ENCODE data around the gene GPC5. TPM values are rescaled to one million over a fixed set of nuclear protein-coding genes. Genes with fewer than 3 reads are reported as not detected.

Gene GPC5
- total RNA-seq, 1 donor from 2014 or later, result 6.3 TPM

- no peaks in the 10 kb centered on the region for H3K4me1 ChIP-seq (ENCODE audit: control insufficient read depth in 3 of 3, insufficient read depth in 3 of 3, low read length in 3 of 3)
- H3K9ac ChIP-seq (ENCODE audit: low read depth in 1 of 3, low read length in 3 of 3), result no peak overlapping the region
Measured at GRCh38 chr13:92297971-92298942, 899.8 kb downstream of the GPC5 start.

GRCh38 chr13:92300651-92301050, 902.2 kb downstream of the GPC5 start:
- Histone ChIP-seq H3K4me1 (ENCODE audit: control insufficient read depth in 3 of 3, insufficient read depth in 3 of 3, low read length in 3 of 3) (no peaks in the 10 kb centered on the region), H3K9ac (ENCODE audit: low read depth in 1 of 3, low read length in 3 of 3) (no peak overlapping the region), H3K9me3 (ENCODE audit: control insufficient read depth in 3 of 3, low read length in 3 of 3) (no peaks in the 10 kb centered on the region), H3K36me3 (ENCODE audit: control insufficient read depth in 3 of 3, insufficient read depth in 3 of 3, low read length in 3 of 3) (no peaks in the 10 kb centered on the region), H3K4me3 (ENCODE audit: low read length in 3 of 3) (no peak overlapping the region), H3K27me3 (ENCODE audit: control insufficient read depth in 3 of 3, insufficient read depth in 3 of 3, low read length in 3 of 3) (no peaks in the 10 kb centered on the region), H3K27ac (ENCODE audit: low read depth, low read length) (no peak overlapping the region)

More at GRCh38 chr13:92297971-92298942, 899.8 kb downstream of the GPC5 start:
- H3K27me3 ChIP-seq (ENCODE audit: control insufficient read depth in 3 of 3, insufficient read depth in 3 of 3, low read length in 3 of 3), result no peaks in the 10 kb centered on the region
- H3K9me3 ChIP-seq (ENCODE audit: control insufficient read depth in 3 of 3, low read length in 3 of 3), result no peaks in the 10 kb centered on the region
- H3K36me3 ChIP-seq (ENCODE audit: control insufficient read depth in 3 of 3, insufficient read depth in 3 of 3, low read length in 3 of 3), result no peaks in the 10 kb centered on the region
- H3K4me3 ChIP-seq (ENCODE audit: low read length in 3 of 3), result no peak overlapping the region
- H3K27ac ChIP-seq (ENCODE audit: low read depth, low read length), result no peak overlapping the region

GRCh38 chr13:92303428-92303827, 905.0 kb downstream of the GPC5 start:
- H3K27ac ChIP-seq (ENCODE audit: low read depth, low read length), result no peak overlapping the region
- H3K4me3 ChIP-seq (ENCODE audit: low read length in 3 of 3), result no peak overlapping the region
- H3K9me3 ChIP-seq (ENCODE audit: control insufficient read depth in 3 of 3, low read length in 3 of 3), result no peaks in the 10 kb centered on the region
- no peaks in the 10 kb centered on the region for H3K27me3 ChIP-seq (ENCODE audit: control insufficient read depth in 3 of 3, insufficient read depth in 3 of 3, low read length in 3 of 3)
- no peaks in the 10 kb centered on the region for H3K36me3 ChIP-seq (ENCODE audit: control insufficient read depth in 3 of 3, insufficient read depth in 3 of 3, low read length in 3 of 3)
- no peaks in the 10 kb centered on the region for H3K4me1 ChIP-seq (ENCODE audit: control insufficient read depth in 3 of 3, insufficient read depth in 3 of 3, low read length in 3 of 3)
- H3K9ac ChIP-seq (ENCODE audit: low read depth in 1 of 3, low read length in 3 of 3), result no peak overlapping the region

GRCh38 chr13:92307752-92308151, 909.3 kb downstream of the GPC5 start:
- Histone ChIP-seq H3K36me3 (ENCODE audit: control insufficient read depth in 3 of 3, insufficient read depth in 3 of 3, low read length in 3 of 3) (no peaks in the 10 kb centered on the region), H3K27ac (ENCODE audit: low read depth, low read length) (no peak overlapping the region), H3K4me3 (ENCODE audit: low read length in 3 of 3) (no peak overlapping the region), H3K9me3 (ENCODE audit: control insufficient read depth in 3 of 3, low read length in 3 of 3) (no peaks in the 10 kb centered on the region), H3K9ac (ENCODE audit: low read depth in 1 of 3, low read length in 3 of 3) (no peak overlapping the region), H3K27me3 (ENCODE audit: control insufficient read depth in 3 of 3, insufficient read depth in 3 of 3, low read length in 3 of 3) (no peaks in the 10 kb centered on the region), H3K4me1 (ENCODE audit: control insufficient read depth in 3 of 3, insufficient read depth in 3 of 3, low read length in 3 of 3) (no peaks in the 10 kb centered on the region)

GRCh38 chr13:92312823-92313222, 914.4 kb downstream of the GPC5 start:
- Histone ChIP-seq H3K9ac (ENCODE audit: low read depth in 1 of 3, low read length in 3 of 3) (no peak overlapping the region), H3K4me3 (ENCODE audit: low read length in 3 of 3) (no peak overlapping the region), H3K36me3 (ENCODE audit: control insufficient read depth in 3 of 3, insufficient read depth in 3 of 3, low read length in 3 of 3) (no peaks in the 10 kb centered on the region), H3K27ac (ENCODE audit: low read depth, low read length) (no peak overlapping the region), H3K4me1 (ENCODE audit: control insufficient read depth in 3 of 3, insufficient read depth in 3 of 3, low read length in 3 of 3) (no peaks in the 10 kb centered on the region), H3K27me3 (ENCODE audit: control insufficient read depth in 3 of 3, insufficient read depth in 3 of 3, low read length in 3 of 3) (no peaks in the 10 kb centered on the region), H3K9me3 (ENCODE audit: control insufficient read depth in 3 of 3, low read length in 3 of 3) (no peaks in the 10 kb centered on the region)

GRCh38 chr13:92313382-92313781, 915.0 kb downstream of the GPC5 start:
- no peak overlapping the region for H3K4me3 ChIP-seq (ENCODE audit: low read length in 3 of 3)
- no peak overlapping the region for H3K9ac ChIP-seq (ENCODE audit: low read depth in 1 of 3, low read length in 3 of 3)
- H3K9me3 ChIP-seq (ENCODE audit: control insufficient read depth in 3 of 3, low read length in 3 of 3), result no peaks in the 10 kb centered on the region

GRCh38 chr13:92315265-92315664, 916.8 kb downstream of the GPC5 start:
- Histone ChIP-seq H3K4me3 (ENCODE audit: low read length in 3 of 3) (no peak overlapping the region), H3K9ac (ENCODE audit: low read depth in 1 of 3, low read length in 3 of 3) (no peak overlapping the region), H3K4me1 (ENCODE audit: control insufficient read depth in 3 of 3, insufficient read depth in 3 of 3, low read length in 3 of 3) (no peaks in the 10 kb centered on the region), H3K36me3 (ENCODE audit: control insufficient read depth in 3 of 3, insufficient read depth in 3 of 3, low read length in 3 of 3) (no peaks in the 10 kb centered on the region), H3K9me3 (ENCODE audit: control insufficient read depth in 3 of 3, low read length in 3 of 3) (no peaks in the 10 kb centered on the region), H3K27me3 (ENCODE audit: control insufficient read depth in 3 of 3, insufficient read depth in 3 of 3, low read length in 3 of 3) (no peaks in the 10 kb centered on the region), H3K27ac (ENCODE audit: low read depth, low read length) (no peak overlapping the region)

More at GRCh38 chr13:92313382-92313781, 915.0 kb downstream of the GPC5 start:
- Histone ChIP-seq H3K36me3 (ENCODE audit: control insufficient read depth in 3 of 3, insufficient read depth in 3 of 3, low read length in 3 of 3) (no peaks in the 10 kb centered on the region), H3K4me1 (ENCODE audit: control insufficient read depth in 3 of 3, insufficient read depth in 3 of 3, low read length in 3 of 3) (no peaks in the 10 kb centered on the region), H3K27ac (ENCODE audit: low read depth, low read length) (no peak overlapping the region), H3K27me3 (ENCODE audit: control insufficient read depth in 3 of 3, insufficient read depth in 3 of 3, low read length in 3 of 3) (no peaks in the 10 kb centered on the region)

GRCh38 chr13:92316030-92316429, 917.6 kb downstream of the GPC5 start:
- no peak overlapping the region for H3K27ac ChIP-seq (ENCODE audit: low read depth, low read length)
- no peaks in the 10 kb centered on the region for H3K27me3 ChIP-seq (ENCODE audit: control insufficient read depth in 3 of 3, insufficient read depth in 3 of 3, low read length in 3 of 3)
- H3K4me1 ChIP-seq (ENCODE audit: control insufficient read depth in 3 of 3, insufficient read depth in 3 of 3, low read length in 3 of 3), result no peaks in the 10 kb centered on the region
- no peaks in the 10 kb centered on the region for H3K9me3 ChIP-seq (ENCODE audit: control insufficient read depth in 3 of 3, low read length in 3 of 3)
- no peak overlapping the region for H3K4me3 ChIP-seq (ENCODE audit: low read length in 3 of 3)
- no peaks in the 10 kb centered on the region for H3K36me3 ChIP-seq (ENCODE audit: control insufficient read depth in 3 of 3, insufficient read depth in 3 of 3, low read length in 3 of 3)
- H3K9ac ChIP-seq (ENCODE audit: low read depth in 1 of 3, low read length in 3 of 3), result no peak overlapping the region

GRCh38 chr13:92317066-92317465, 918.6 kb downstream of the GPC5 start:
- H3K4me1 ChIP-seq (ENCODE audit: control insufficient read depth in 3 of 3, insufficient read depth in 3 of 3, low read length in 3 of 3), result no peaks in the 10 kb centered on the region
- H3K4me3 ChIP-seq (ENCODE audit: low read length in 3 of 3), result no peak overlapping the region
- no peaks in the 10 kb centered on the region for H3K9me3 ChIP-seq (ENCODE audit: control insufficient read depth in 3 of 3, low read length in 3 of 3)
- H3K27ac ChIP-seq (ENCODE audit: low read depth, low read length), result no peak overlapping the region
- H3K27me3 ChIP-seq (ENCODE audit: control insufficient read depth in 3 of 3, insufficient read depth in 3 of 3, low read length in 3 of 3), result no peaks in the 10 kb centered on the region
- no peak overlapping the region for H3K9ac ChIP-seq (ENCODE audit: low read depth in 1 of 3, low read length in 3 of 3)
- no peaks in the 10 kb centered on the region for H3K36me3 ChIP-seq (ENCODE audit: control insufficient read depth in 3 of 3, insufficient read depth in 3 of 3, low read length in 3 of 3)

GRCh38 chr13:92320323-92320722, 921.9 kb downstream of the GPC5 start:
- Histone ChIP-seq H3K9me3 (ENCODE audit: control insufficient read depth in 3 of 3, low read length in 3 of 3) (no peaks in the 10 kb centered on the region), H3K4me3 (ENCODE audit: low read length in 3 of 3) (no peak overlapping the region), H3K27me3 (ENCODE audit: control insufficient read depth in 3 of 3, insufficient read depth in 3 of 3, low read length in 3 of 3) (no peaks in the 10 kb centered on the region), H3K4me1 (ENCODE audit: control insufficient read depth in 3 of 3, insufficient read depth in 3 of 3, low read length in 3 of 3) (no peaks in the 10 kb centered on the region), H3K9ac (ENCODE audit: low read depth in 1 of 3, low read length in 3 of 3) (no peak overlapping the region), H3K36me3 (ENCODE audit: control insufficient read depth in 3 of 3, insufficient read depth in 3 of 3, low read length in 3 of 3) (no peaks in the 10 kb centered on the region), H3K27ac (ENCODE audit: low read depth, low read length) (no peak overlapping the region)

Data from skeletal muscle tissue (tissue), 4 donors.